Measurements from ENCODE around the gene ADARB2.

DNA sequence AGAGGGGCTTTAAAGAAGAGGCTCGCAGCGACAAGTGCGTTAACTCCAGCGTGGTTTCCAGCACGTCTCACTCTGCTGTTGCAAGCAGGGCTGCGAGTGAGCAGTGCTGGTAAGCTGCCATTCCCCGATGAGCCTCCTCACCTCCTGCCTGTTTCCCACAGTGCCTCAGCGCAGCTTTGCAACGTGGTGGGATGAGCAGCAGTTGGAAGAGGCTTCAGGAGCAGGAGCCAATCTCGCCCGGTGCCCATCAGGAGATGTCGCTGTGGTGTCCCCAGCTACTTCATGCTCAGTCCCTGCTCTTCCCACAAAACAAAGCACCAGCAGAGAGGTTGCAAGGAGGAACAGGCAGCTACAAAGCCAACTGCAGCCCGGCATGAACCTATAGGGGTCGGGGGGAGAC lies 2.4 kb upstream of the ADARB2 start:
- TF ChIP-seq, protein P1, sequence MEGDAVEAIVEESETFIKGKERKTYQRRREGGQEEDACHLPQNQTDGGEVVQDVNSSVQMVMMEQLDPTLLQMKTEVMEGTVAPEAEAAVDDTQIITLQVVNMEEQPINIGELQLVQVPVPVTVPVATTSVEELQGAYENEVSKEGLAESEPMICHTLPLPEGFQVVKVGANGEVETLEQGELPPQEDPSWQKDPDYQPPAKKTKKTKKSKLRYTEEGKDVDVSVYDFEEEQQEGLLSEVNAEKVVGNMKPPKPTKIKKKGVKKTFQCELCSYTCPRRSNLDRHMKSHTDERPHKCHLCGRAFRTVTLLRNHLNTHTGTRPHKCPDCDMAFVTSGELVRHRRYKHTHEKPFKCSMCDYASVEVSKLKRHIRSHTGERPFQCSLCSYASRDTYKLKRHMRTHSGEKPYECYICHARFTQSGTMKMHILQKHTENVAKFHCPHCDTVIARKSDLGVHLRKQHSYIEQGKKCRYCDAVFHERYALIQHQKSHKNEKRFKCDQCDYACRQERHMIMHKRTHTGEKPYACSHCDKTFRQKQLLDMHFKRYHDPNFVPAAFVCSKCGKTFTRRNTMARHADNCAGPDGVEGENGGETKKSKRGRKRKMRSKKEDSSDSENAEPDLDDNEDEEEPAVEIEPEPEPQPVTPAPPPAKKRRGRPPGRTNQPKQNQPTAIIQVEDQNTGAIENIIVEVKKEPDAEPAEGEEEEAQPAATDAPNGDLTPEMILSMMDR (IDR thresholded peaks at IDR 0.05; ENCODE audit: low read depth, low read length, poor library complexity, severe bottlenecking): no peak
- no peak for TF ChIP-seq EZH2phosphoT487 (IDR thresholded peaks at IDR 0.05; ENCODE audit: borderline replicate concordance, low read length)

Data from DOHH2 (cell line).